SJSA1 (cell line): Measurements from ENCODE around the gene KCTD3. TPM values are rescaled to one million over a fixed set of nuclear protein-coding genes. Genes with fewer than 3 reads are reported as not detected.
A peak's percentile ranks its signal among the peaks of the same experiment; 100 is the strongest.

ENCODE experiments used
- DNase-seq, 2 experiments: peaks; one replicate each; pipeline ENCODE4 v3.0.0-alpha.2; 2015 to 2020; ENCODE audit warnings: low spot score in 2 of 2, low read depth in 1 of 2
- H3K27ac ChIP-seq: fragments of 250-450 bp; sonication (Bioruptor Pico); 2 replicates; pipeline ENCODE4 v1.5.1; 2020; ENCODE audit warnings: mild to moderate bottlenecking, moderate library complexity
- H3K27me3 ChIP-seq: fragments of 250-450 bp; sonication (Bioruptor Pico); replicated peaks from 2 replicates; pipeline ENCODE4 v1.5.1; 2020; ENCODE audit warnings: mild to moderate bottlenecking, moderate library complexity
- H3K36me3 ChIP-seq: fragments of 250-450 bp; sonication (Bioruptor Pico); 2 replicates; pipeline ENCODE4 v1.5.1; 2020; ENCODE audit warnings: mild to moderate bottlenecking
- H3K4me1 ChIP-seq: fragments of 250-450 bp; sonication (Bioruptor Pico); replicated peaks from 2 replicates; pipeline ENCODE4 v1.6.1; 2021; ENCODE audit warnings: mild to moderate bottlenecking
- H3K4me3 ChIP-seq: fragments of 250-450 bp; sonication (Bioruptor Pico); 2 replicates; pipeline ENCODE4 v1.5.1; 2020; ENCODE audit warnings: mild to moderate bottlenecking
- H3K9me3 ChIP-seq: fragments of 250-450 bp; sonication (Bioruptor Pico); replicated peaks from 2 replicates; pipeline ENCODE4 v1.5.1; 2020; ENCODE audit warnings: mild to moderate bottlenecking
- total RNA-seq: library from RNA; depleted of rRNA; stranded (reverse); fragments of >200 nt; shearing (Covaris generic); gene quantifications from 2 replicates; pipeline ENCODE4 v1.2.3, GENCODE V29; 2014

The KCTD3 gene
- total RNA-seq, 1 experiment from 2014 or later = 35.2 TPM

DNA sequence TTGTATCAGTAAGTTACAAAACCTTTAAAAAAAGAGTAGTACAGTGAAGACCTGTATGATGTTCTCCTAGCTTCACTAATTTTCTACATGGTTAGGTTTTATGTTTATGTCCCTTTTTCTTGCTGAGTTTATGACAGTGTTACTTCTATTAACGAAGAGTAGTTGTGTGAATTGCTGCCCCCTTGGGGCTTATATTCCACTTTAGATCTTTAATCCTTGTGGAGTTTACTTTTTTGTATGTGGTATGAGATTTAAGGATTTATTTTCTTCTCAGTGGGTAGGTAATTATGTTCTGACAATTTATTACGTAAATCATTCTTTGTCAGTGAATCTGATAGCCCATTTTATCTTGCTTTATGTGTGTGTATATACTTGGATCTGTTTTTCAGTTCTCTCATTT, 14.8 kb downstream of the KCTD3 start:
- H3K9me3 ChIP-seq = no peaks in the 10 kb centered on the region
- no peaks in the 10 kb centered on the region for H3K4me1 ChIP-seq
- no peaks in the 10 kb centered on the region for H3K27me3 ChIP-seq
- H3K4me3 ChIP-seq = no peak overlapping the region
- peaks cover 31% of the 10 kb centered on the region for H3K36me3 ChIP-seq
- H3K27ac ChIP-seq = no peak overlapping the region
- no peak for DNase-seq

DNA sequence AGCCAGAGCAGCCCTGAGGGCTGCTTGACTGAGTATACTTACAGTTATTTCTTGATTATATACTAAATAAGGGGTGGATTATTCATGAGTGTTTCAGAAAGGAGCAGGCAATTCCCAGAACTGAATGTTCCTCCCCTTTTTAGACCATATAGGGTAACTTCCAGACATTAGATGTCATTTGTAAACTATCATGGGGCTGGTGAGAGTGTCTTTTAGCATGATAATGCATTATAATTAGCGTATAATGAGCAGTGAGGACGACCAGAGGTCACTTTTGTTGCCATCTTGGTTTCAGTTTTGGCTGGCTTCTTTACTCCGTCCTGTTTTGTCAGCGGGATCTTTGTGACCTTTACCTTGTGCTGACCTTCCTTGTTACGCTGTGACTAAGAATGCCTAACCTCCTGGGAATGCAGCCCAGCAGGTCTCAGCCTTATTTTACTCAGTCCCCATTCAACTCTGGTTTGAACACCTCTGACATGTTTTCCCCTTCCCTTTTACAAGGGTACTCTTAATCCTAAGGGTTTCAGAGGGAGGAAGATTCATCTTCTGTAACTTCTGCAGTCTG, 16.2 kb downstream of the KCTD3 start:
- DNase-seq = no peak
- Histone ChIP-seq H3K4me3 (no peak overlapping the region), H3K9me3 (no peaks in the 10 kb centered on the region), H3K27me3 (no peaks in the 10 kb centered on the region), H3K27ac (no peak overlapping the region), H3K36me3 (peaks cover 23% of the 10 kb centered on the region), H3K4me1 (no peaks in the 10 kb centered on the region)

DNA sequence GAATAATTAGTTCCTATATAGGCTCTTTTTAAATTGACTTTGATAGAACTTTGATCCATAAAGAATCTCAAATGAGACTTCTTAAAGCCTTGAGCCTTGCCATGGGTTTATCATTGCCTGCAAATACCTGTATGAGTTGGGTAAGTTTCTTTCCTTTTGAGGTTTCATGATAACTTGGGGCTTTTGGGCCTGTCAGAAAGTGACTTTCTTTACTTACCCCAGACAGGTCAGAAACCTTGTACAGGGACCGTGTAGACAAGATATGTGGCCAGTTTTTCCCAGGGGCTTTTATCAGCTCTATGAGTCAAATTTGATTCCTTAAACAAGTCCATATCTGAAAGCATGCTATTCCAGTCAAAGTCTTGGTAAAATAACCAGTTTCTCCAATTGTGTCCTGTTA, 17.3 kb downstream of the KCTD3 start:
- Histone ChIP-seq H3K4me1 (no peaks in the 10 kb centered on the region), H3K27me3 (no peaks in the 10 kb centered on the region), H3K27ac (no peak overlapping the region), H3K36me3 (peaks cover 20% of the 10 kb centered on the region), H3K4me3 (no peak overlapping the region), H3K9me3 (no peaks in the 10 kb centered on the region)
- no peak for DNase-seq

DNA sequence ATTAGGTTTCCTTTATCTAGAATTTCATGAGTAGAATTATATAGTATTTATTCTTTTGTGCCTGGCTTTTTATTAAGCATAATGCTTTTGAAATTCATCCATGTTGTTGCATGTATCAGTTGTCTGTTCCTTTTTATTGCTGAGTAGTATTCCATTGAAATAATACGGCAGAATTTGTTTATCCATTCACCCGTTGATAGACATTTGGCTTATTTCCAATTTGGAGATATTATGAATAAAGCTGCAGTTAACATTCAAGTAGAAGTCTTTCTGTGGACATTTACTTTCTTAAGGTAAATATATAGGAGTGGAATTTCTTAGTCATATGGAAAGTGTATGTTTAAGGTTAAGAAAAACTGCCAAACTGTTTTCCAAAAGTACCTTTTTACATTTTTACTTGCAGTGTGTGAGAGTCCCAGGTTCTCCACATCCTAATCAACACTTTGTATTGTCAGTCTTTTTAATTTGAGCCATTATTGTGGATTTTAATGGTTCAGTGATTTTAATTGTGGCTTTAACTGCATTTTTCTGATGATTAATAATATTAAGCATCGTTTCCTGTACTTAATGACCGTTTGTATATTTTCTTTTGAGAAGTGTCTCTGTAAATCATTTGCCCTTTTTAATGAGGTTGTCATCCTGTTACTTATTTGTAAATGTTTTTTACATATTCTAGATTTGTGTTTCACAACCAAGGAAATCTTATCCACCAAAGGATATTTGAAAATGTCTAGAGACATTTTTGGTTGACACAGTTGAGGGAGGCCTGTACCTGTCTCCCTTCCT, 22.7 kb downstream of the KCTD3 start:
- Histone ChIP-seq H3K36me3 (peaks cover 15% of the 10 kb centered on the region), H3K27me3 (no peaks in the 10 kb centered on the region), H3K27ac (no peak overlapping the region), H3K9me3 (no peaks in the 10 kb centered on the region), H3K4me3 (no peak overlapping the region), H3K4me1 (no peaks in the 10 kb centered on the region)
- no peak for DNase-seq

DNA sequence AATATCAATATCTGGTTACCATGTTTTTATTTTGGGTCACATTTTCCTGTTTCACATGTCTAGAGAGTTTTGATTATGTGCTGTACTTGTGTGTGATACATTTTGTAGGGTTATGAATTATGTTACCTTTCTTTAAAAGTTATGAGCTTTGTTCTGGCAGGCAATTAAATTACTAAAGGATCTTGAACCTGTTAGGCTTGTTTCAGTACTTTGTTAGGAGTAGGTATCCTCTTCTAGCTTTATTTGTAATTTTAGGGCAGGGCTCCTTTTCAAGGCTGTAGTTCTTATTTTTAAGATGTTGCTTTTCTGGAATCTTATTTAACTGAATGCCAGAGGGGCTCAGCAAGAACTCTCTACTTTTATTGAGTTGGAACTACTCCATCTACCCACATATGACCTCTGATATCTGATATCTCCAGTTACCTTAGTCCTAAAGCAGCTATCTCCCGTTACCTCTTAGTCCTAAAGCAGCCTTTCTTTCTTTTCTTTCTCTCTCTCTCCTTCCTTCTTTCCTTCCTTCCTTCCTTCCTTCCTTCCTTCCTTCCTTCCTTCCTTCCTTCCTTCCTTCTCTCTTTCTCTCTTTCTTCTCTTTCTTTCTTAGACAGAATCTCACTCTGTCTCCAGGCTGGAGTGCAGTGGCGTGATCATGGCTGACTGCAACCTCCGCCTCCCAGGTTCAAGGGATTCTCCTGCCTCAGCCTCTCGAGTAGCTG, 23.8 kb downstream of the KCTD3 start:
- H3K36me3 ChIP-seq = peaks cover 20% of the 10 kb centered on the region
- H3K27me3 ChIP-seq = no peaks in the 10 kb centered on the region
- H3K4me1 ChIP-seq = no peaks in the 10 kb centered on the region
- H3K9me3 ChIP-seq = no peaks in the 10 kb centered on the region
- no peak overlapping the region for H3K4me3 ChIP-seq
- DNase-seq = no peak
- no peak overlapping the region for H3K27ac ChIP-seq

DNA sequence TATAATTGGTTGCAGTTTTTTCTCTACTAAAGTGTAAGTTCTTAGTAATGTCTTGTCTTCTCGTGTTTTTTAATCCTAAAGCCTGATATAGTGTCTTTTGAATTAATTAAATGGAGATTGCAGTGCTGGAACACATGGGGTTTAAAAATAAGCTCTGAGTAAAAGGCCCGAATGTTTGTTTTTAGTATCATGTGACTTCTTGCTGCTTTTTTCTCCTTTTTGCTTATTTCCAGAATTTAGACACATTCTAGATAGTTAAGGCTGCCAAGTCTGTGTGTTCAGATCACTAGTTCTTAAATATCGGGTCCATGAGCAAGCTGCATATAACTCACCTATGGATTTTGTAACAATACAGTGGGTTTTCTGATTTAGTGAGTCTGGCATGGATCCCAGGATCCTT, 27.5 kb downstream of the KCTD3 start:
- Histone ChIP-seq H3K27ac (no peak overlapping the region), H3K4me3 (no peak overlapping the region), H3K4me1 (peaks cover 3% of the 10 kb centered on the region), H3K36me3 (peaks cover 29% of the 10 kb centered on the region), H3K9me3 (no peaks in the 10 kb centered on the region), H3K27me3 (no peaks in the 10 kb centered on the region)
- no peak for DNase-seq

DNA sequence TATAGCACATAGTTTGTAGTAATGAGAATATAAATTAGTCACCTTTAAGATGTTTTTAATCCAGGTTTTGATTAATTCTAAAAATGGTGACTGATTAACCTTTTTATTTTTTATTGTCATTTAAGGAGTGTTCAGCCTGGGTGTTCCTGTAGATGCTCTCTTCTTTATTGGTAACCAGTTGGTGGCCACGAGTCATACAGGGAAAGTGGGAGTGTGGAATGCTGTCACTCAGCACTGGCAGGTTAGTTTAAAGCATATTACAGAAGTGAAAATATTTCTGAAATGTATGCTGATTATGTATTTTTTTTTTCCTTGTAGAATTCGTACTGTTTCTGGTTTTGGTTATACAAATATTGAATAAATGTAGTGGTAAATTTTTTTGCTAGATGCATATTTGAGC, 28.1 kb downstream of the KCTD3 start:
- H3K9me3 ChIP-seq = no peaks in the 10 kb centered on the region
- no peak overlapping the region for H3K4me3 ChIP-seq
- no peaks in the 10 kb centered on the region for H3K27me3 ChIP-seq
- peaks cover 29% of the 10 kb centered on the region for H3K36me3 ChIP-seq
- no peak for DNase-seq
- no peak overlapping the region for H3K27ac ChIP-seq
- peaks cover 3% of the 10 kb centered on the region for H3K4me1 ChIP-seq

DNA sequence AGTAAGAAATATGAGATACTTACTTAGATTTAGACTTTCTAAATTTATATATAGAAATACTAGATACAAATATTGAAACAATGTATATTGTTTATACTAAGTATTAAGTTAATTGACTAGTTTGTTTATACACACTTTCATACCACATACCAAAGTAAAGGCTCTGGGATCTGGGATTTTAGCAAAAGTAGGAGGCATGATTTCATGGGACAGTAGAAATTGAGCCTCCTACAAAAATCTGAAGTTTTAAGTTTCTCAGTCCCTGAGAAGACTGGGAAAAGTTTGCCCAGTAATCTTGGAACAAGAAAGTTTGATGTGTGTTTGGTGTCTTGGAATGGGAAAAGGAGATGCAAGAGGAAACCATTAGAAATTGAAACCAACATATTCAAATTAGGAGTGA, 30.9 kb downstream of the KCTD3 start:
- Histone ChIP-seq H3K4me1 (peaks cover 9% of the 10 kb centered on the region), H3K27me3 (no peaks in the 10 kb centered on the region), H3K9me3 (no peaks in the 10 kb centered on the region), H3K4me3 (no peak overlapping the region), H3K36me3 (peaks cover 18% of the 10 kb centered on the region; the same call in 1 of the 2 replicates), H3K27ac (no peak overlapping the region)
- no peak for DNase-seq

DNA sequence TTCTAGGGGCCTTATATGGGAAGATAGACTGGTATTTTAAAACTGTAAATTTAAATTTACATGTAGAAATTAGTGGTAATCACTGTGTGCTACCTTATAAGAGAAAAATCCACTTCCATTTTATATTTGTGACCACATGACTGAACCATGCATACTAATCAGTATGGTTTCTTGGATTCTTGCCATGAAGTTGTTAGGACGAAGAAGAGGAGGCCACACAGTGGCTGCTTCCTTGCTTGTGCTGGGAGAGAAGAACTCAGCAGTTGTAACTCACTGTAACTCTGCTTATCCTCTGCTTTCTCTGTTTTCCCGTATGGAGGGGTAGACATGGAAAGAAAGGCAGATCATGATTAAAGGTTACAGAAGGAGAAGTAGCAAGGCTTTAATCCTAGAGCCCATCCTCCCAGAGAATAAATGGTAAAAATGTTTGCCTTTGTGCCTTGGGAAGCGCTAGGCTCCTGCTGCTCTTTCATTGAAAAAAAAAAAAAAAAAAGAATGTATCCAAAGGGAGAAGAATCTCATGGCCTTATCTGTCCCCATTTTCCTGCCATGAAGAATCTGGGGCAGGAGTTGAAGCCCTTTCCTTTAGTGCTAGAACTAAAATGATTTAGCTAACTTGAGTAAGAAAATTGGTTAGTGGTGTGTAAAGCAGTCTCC, 32.4 kb downstream of the KCTD3 start:
- no peak for DNase-seq
- Histone ChIP-seq H3K4me1 (peaks cover 16% of the 10 kb centered on the region), H3K27ac (no peak overlapping the region)

DNA sequence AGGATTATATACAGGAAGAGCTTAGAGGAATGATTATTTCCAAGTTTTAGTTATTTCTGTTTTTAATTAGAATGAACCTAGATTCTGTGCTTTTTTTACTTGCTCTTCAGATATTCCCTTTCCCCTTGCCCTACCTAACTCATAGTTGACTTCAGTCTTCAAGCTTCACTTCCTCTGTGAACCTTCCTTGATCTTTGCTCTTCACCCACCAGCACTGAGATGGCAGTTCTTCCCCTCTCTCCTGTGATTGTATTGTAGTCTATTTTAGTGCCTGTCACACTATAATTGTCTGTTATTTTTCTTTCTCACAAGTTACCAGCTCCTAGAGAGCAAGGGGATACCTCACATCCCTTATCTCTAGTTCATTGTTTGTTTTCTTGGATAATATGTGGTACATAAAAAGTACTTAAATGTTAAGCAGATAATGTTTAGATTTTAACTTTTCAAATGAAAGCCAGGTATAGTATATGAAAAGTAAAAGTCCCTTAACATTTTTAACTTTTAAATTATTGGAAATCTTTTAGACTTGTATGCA, 33.2 kb downstream of the KCTD3 start:
- H3K4me3 ChIP-seq = no peak overlapping the region
- H3K36me3 ChIP-seq = peaks cover 24% of the 10 kb centered on the region
- no peak overlapping the region for H3K27ac ChIP-seq
- DNase-seq = no peak
- no peaks in the 10 kb centered on the region for H3K27me3 ChIP-seq
- H3K9me3 ChIP-seq = no peaks in the 10 kb centered on the region
- H3K4me1 ChIP-seq = peaks cover 16% of the 10 kb centered on the region

More for the DNA sequence above, 32.4 kb downstream of the KCTD3 start:
- no peaks in the 10 kb centered on the region for H3K27me3 ChIP-seq
- H3K4me3 ChIP-seq = no peak overlapping the region
- peaks cover 24% of the 10 kb centered on the region for H3K36me3 ChIP-seq
- no peaks in the 10 kb centered on the region for H3K9me3 ChIP-seq

DNA sequence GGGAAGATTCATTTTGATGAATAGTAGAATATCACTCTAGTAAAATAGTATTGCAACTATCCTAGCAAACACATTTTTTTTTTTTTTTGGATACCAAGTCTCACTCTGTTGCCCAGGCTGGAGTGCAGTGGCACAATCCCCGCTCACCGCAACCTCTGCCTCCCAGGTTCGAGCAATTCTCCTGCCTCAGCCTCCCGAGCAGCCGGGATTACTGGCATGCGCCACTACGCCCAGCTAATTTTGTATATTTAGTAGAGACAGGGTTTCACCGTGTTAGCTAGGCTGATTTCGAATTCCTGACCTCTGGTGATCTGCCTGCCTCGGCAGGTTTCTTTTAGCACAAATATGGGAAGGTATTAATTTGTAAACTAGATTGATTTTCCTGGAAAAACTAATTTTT, 33.8 kb downstream of the KCTD3 start:
- Histone ChIP-seq H3K27me3 (no peaks in the 10 kb centered on the region), H3K36me3 (peaks cover 20% of the 10 kb centered on the region), H3K4me1 (peaks cover 16% of the 10 kb centered on the region), H3K4me3 (no peak overlapping the region), H3K9me3 (no peaks in the 10 kb centered on the region), H3K27ac (no peak overlapping the region)
- DNase-seq = no peak

DNA sequence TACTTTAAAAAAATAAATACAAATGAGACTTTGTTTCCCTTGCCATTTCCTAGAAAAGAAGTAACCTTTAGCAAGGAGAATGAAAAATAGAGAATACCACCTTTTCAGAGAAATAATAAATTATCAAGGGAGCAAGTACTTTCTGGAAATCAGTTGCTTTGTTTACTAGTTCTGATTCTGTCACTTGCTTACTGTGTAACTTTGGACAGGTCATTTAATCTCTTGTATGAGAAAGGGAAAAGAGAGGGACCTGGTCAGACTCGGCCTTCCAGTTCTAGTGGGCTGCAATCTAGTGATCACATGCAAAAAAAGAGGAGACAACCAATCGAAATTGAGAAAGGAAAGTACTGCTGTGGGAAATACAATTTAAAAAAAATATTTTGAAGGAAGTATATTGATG, 34.2 kb downstream of the KCTD3 start:
- no peak overlapping the region for H3K4me3 ChIP-seq
- DNase-seq = no peak
- H3K27ac ChIP-seq = no peak overlapping the region

DNA sequence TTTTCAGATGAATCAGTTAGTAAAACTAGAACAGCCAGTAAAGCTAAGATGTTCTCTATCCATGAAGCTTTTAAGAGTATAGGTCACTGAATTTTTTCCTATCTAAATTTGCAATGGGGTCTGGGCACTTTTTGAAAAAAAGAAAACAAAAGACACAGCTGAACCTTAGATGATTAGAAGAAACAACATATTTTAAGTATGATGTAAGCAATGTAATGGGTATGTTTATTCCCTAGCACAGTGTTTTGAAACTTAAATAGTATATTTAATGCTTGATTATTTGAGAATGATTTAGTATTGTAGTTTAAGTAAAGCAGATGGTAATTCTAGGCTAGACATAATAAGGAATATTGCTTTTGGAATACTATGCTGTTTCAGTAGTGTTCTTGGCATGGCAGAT, 36.2 kb downstream of the KCTD3 start:
- Histone ChIP-seq H3K4me1 (peaks cover 13% of the 10 kb centered on the region), H3K27me3 (no peaks in the 10 kb centered on the region), H3K27ac (peak overlapping the region; percentile 40), H3K9me3 (no peaks in the 10 kb centered on the region), H3K36me3 (peaks cover 12% of the 10 kb centered on the region), H3K4me3 (no peak overlapping the region)
- DNase-seq = no peak

More for the DNA sequence above, 34.2 kb downstream of the KCTD3 start:
- Histone ChIP-seq H3K36me3 (peaks cover 18% of the 10 kb centered on the region), H3K4me1 (peaks cover 16% of the 10 kb centered on the region), H3K27me3 (no peaks in the 10 kb centered on the region), H3K9me3 (no peaks in the 10 kb centered on the region)
